ENCODE data around the gene WSCD2. TPM values are rescaled to one million over a fixed set of nuclear protein-coding genes. Genes with fewer than 3 reads are reported as not detected.

Gene WSCD2
- total and polyA plus RNA-seq, 9 donors = 0.57 to 3.7 (median 1.9) TPM

- no peaks in the 10 kb centered on the region for H3K36me3 ChIP-seq (ENCODE audit: control insufficient read depth, insufficient read depth, low read length)
- WGBS (ENCODE audit: insufficient coverage) = 17% methylated on average over 9 of the region's 11 CpGs
- H3K4me1 ChIP-seq (ENCODE audit: control insufficient read depth, insufficient read depth, low read length) = peaks cover 17% of the 10 kb centered on the region
- peaks cover 2% of the 10 kb centered on the region for H3K27me3 ChIP-seq (ENCODE audit: control insufficient read depth, insufficient read depth, low read length)
- peak; percentile 96 for DNase-seq
- H3K4me3 ChIP-seq (ENCODE audit: low read length) = no peak overlapping the region
- H3K9me3 ChIP-seq (replicated peaks; ENCODE audit: control insufficient read depth, low read depth, low read length) = no peaks in the 10 kb centered on the region
- H3K27ac ChIP-seq (ENCODE audit: low read length) = peak overlapping the region; percentile 83
Observed at GRCh38 chr12:108289350-108290161, 160.5 kb downstream of the WSCD2 start.

GRCh38 chr12:108295641-108296040, 166.6 kb downstream of the WSCD2 start:
- H3K4me1 ChIP-seq (ENCODE audit: control insufficient read depth, insufficient read depth, low read length) = peaks cover 4% of the 10 kb centered on the region
- H3K27ac ChIP-seq (ENCODE audit: low read length) = no peak overlapping the region
- no peaks in the 10 kb centered on the region for H3K36me3 ChIP-seq (ENCODE audit: control insufficient read depth, insufficient read depth, low read length)
- 50% methylated on average over 5 of the region's 8 CpGs for WGBS (ENCODE audit: insufficient coverage)
- peaks cover 9% of the 10 kb centered on the region for H3K27me3 ChIP-seq (ENCODE audit: control insufficient read depth, insufficient read depth, low read length)
- DNase-seq = no peak
- no peaks in the 10 kb centered on the region for H3K9me3 ChIP-seq (replicated peaks; ENCODE audit: control insufficient read depth, low read depth, low read length)
- no peak overlapping the region for H3K4me3 ChIP-seq (ENCODE audit: low read length)

DNA sequence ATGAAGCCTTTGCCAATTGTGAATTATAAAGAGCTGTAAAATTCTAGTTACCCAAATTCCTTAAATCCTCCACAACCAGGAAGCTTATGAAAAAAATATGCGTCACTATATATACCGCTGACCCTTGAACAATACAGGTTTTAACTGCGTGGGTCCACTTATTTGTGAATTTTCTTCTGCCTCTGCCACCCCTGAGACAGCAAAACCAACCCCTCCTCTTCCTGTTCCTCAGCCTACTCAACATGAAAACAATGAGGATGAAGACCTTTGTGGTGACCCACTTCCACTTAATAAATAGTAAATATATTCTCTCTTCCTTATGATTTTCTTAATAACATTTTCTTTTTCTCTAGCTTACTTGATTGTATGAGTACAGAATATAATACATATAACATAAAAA, 167.9 kb downstream of the WSCD2 start:
- DNase-seq = no peak
- peaks cover 9% of the 10 kb centered on the region for H3K27me3 ChIP-seq (ENCODE audit: control insufficient read depth, insufficient read depth, low read length)
- no peaks in the 10 kb centered on the region for H3K36me3 ChIP-seq (ENCODE audit: control insufficient read depth, insufficient read depth, low read length)
- H3K27ac ChIP-seq (ENCODE audit: low read length) = peak overlapping the region; percentile 29
- WGBS (ENCODE audit: insufficient coverage) = 40% methylated on average over 2 of the region's 3 CpGs
- H3K4me1 ChIP-seq (ENCODE audit: control insufficient read depth, insufficient read depth, low read length) = peaks cover 4% of the 10 kb centered on the region
- H3K4me3 ChIP-seq (ENCODE audit: low read length) = no peak overlapping the region
- H3K9me3 ChIP-seq (replicated peaks; ENCODE audit: control insufficient read depth, low read depth, low read length) = no peaks in the 10 kb centered on the region

DNA sequence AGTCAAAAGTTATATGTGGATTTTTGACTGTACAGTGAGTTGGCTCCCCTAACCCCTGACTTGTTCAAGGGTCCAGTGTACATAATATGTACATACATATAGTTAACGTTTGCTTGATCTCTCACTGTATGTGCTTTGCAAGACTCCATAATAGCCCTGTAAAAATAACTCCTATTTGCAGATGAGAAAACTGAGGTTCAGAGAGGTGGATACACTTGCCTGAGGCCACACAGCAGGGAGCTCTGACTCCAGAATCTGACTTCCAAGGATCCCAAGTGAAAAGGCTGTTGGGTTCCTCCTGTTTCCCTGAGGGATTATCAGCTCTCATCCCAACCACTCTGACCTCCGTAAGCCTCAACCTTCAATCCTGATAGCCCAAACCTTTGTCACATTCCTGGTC, 168.3 kb downstream of the WSCD2 start:
- H3K27ac ChIP-seq (ENCODE audit: low read length) = no peak overlapping the region

GRCh38 chr12:108297895-108298760, 169.0 kb downstream of the WSCD2 start:
- WGBS (ENCODE audit: insufficient coverage) = 89% methylated on average over 3 of the region's 6 CpGs
- Histone ChIP-seq H3K27ac (ENCODE audit: low read length) (no peak overlapping the region), H3K4me3 (ENCODE audit: low read length) (no peak overlapping the region), H3K4me1 (ENCODE audit: control insufficient read depth, insufficient read depth, low read length) (peaks cover 16% of the 10 kb centered on the region), H3K9me3 (replicated peaks; ENCODE audit: control insufficient read depth, low read depth, low read length) (no peaks in the 10 kb centered on the region), H3K27me3 (ENCODE audit: control insufficient read depth, insufficient read depth, low read length) (peaks cover 7% of the 10 kb centered on the region), H3K36me3 (ENCODE audit: control insufficient read depth, insufficient read depth, low read length) (no peaks in the 10 kb centered on the region)
- no peak for DNase-seq

More for the DNA sequence above, 168.3 kb downstream of the WSCD2 start:
- DNase-seq = no peak
- Histone ChIP-seq H3K27me3 (ENCODE audit: control insufficient read depth, insufficient read depth, low read length) (peaks cover 7% of the 10 kb centered on the region), H3K4me1 (ENCODE audit: control insufficient read depth, insufficient read depth, low read length) (peaks cover 9% of the 10 kb centered on the region), H3K36me3 (ENCODE audit: control insufficient read depth, insufficient read depth, low read length) (no peaks in the 10 kb centered on the region), H3K4me3 (ENCODE audit: low read length) (no peak overlapping the region), H3K9me3 (replicated peaks; ENCODE audit: control insufficient read depth, low read depth, low read length) (no peaks in the 10 kb centered on the region)
- WGBS (ENCODE audit: insufficient coverage) = 95% methylated on average over 1 of the region's 2 CpGs

DNA sequence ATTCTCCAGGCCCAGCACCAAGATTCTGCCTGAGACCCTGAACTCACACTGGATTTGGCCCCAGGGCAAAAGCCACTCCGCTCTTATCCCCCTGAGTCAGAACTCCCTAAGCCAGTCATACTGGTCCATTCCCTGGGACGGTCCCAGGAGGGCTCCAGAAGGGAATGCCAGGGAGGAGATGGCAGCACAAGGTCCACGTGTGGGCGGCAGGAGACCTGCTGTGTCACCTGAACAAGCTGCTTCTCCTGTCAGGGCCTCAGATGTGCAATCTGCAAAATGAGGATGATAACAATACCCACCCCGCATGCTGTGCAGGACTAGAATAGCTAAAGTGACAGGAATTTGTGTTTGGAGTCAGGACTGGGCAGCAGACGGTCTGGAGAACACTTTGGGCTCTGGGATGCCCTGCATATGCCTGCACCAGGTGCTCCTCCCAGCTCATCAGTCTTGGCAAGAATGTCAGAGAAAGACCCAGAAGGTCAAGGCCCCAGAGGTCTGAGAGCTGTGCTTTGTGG, 169.7 kb downstream of the WSCD2 start:
- H3K4me1 ChIP-seq (ENCODE audit: control insufficient read depth, insufficient read depth, low read length) = peaks cover 23% of the 10 kb centered on the region
- DNase-seq = no peak

DNA sequence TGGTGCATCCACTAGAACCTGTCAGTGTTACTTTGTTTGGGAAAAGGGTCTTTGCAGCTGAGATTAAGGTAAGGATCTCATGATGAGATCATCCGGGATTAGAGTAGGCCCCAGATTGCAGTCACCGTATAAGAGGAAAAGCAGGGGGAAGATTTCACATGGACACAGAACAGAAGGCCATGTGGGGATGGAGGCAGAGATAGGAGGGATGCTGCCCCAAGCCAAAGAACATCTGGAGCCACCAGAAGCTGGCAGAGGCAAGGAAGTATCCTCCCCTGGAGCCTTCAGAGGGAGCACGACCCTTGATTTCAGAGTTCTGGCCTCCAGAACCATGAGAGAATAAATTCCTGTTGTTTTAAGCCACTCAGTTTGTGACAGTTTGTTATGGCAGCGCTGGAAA, 170.4 kb downstream of the WSCD2 start:
- Histone ChIP-seq H3K27me3 (ENCODE audit: control insufficient read depth, insufficient read depth, low read length) (peaks cover 11% of the 10 kb centered on the region), H3K9me3 (replicated peaks; ENCODE audit: control insufficient read depth, low read depth, low read length) (no peaks in the 10 kb centered on the region), H3K4me3 (ENCODE audit: low read length) (no peak overlapping the region), H3K36me3 (ENCODE audit: control insufficient read depth, insufficient read depth, low read length) (no peaks in the 10 kb centered on the region), H3K27ac (ENCODE audit: low read length) (no peak overlapping the region), H3K4me1 (ENCODE audit: control insufficient read depth, insufficient read depth, low read length) (peaks cover 30% of the 10 kb centered on the region)
- WGBS (ENCODE audit: insufficient coverage) = 56% methylated on average over 2 of the region's 4 CpGs
- DNase-seq = peak; percentile 10

More for the DNA sequence above, 169.7 kb downstream of the WSCD2 start:
- peaks cover 7% of the 10 kb centered on the region for H3K27me3 ChIP-seq (ENCODE audit: control insufficient read depth, insufficient read depth, low read length)
- H3K4me3 ChIP-seq (ENCODE audit: low read length) = no peak overlapping the region
- no peak overlapping the region for H3K27ac ChIP-seq (ENCODE audit: low read length)
- 88% methylated on average over 6 of the region's 6 CpGs for WGBS (ENCODE audit: insufficient coverage)
- H3K36me3 ChIP-seq (ENCODE audit: control insufficient read depth, insufficient read depth, low read length) = no peaks in the 10 kb centered on the region
- H3K9me3 ChIP-seq (replicated peaks; ENCODE audit: control insufficient read depth, low read depth, low read length) = no peaks in the 10 kb centered on the region

Other genes starting within 250 kb of the WSCD2 start
- 3.0 TPM for gene CMKLR1, start 210.0 kb downstream of the WSCD2 start, total RNA-seq
- 1 to 10 TPM; 2.9 to 6.2 (median 4.2) TPM for gene CMKLR1, start 210.0 kb downstream of the WSCD2 start, polyA plus RNA-seq (ENCODE audit: insufficient read depth in 1 of 8, insufficient read length in 8 of 8, low replicate concordance in 1 of 8)